ENCODE results near the gene ARL14EP.

- no peak for TF ChIP-seq CTCF (IDR thresholded peaks at IDR 0.05)
- TF ChIP-seq POLR2A (IDR thresholded peaks at IDR 0.05): no peak
These were observed 22.7 kb downstream of the ARL14EP start for GRCh38 chr11:30345644-30346043.
